GM23338 (cell line): Measurements from ENCODE around the gene FXYD6. TPM values are rescaled to one million over a fixed set of nuclear protein-coding genes. Genes with fewer than 3 reads are reported as not detected.

ENCODE experiments used
- ATAC-seq: fragments of 200-7000 bp; cut with Tn5 transposase; 3 replicates; pipeline ENCODE4 v1.9.1; 2020
- DNase-seq: peaks from one replicate; pipeline ENCODE4 v3.0.0-alpha.2; 2015; ENCODE audit warnings: low spot score
- H2AFZ ChIP-seq: fragments of 200-600 bp; sonication (generic); 2 replicates; pipeline ENCODE4 v1.8.0; 2016; ENCODE audit warnings: antibody characterized with exemption, mild to moderate bottlenecking, moderate library complexity
- H3F3A ChIP-seq: fragments of 200-600 bp; sonication (generic); replicated peaks from 2 replicates; pipeline ENCODE4 v1.8.0; 2017; ENCODE audit warnings: antibody characterized with exemption, mixed run types, low read depth
- H3K27ac ChIP-seq: fragments of 200-600 bp; sonication (generic); 2 replicates; pipeline ENCODE4 v1.6.1; 2016; ENCODE audit warnings: low read depth
- H3K27me3 ChIP-seq: fragments of 200-600 bp; sonication (generic); 2 replicates; pipeline ENCODE4 v1.8.0; 2016; ENCODE audit warnings: mild to moderate bottlenecking, mixed run types, moderate library complexity; ENCODE audit not compliant: insufficient read depth
- H3K36me3 ChIP-seq: fragments of 200-600 bp; sonication (generic); 2 replicates; pipeline ENCODE4 v1.8.0; 2016; ENCODE audit warnings: mild to moderate bottlenecking; ENCODE audit not compliant: insufficient read depth
- H3K4me1 ChIP-seq: fragments of 200-600 bp; sonication (generic); 2 replicates; pipeline ENCODE4 v1.8.0; 2016; ENCODE audit warnings: mild to moderate bottlenecking, moderate library complexity; ENCODE audit not compliant: insufficient read depth
- H3K4me2 ChIP-seq: fragments of 200-600 bp; sonication (generic); 2 replicates; pipeline ENCODE4 v1.7.1; 2017; ENCODE audit warnings: mixed run types
- H3K4me3 ChIP-seq: fragments of 200-600 bp; sonication (generic); 2 replicates; pipeline ENCODE4 v1.6.1; 2016; ENCODE audit warnings: mixed run types
- H3K79me2 ChIP-seq: fragments of 200-600 bp; sonication (generic); replicated peaks from 2 replicates; pipeline ENCODE4 v1.8.0; 2017; ENCODE audit warnings: mild to moderate bottlenecking; ENCODE audit not compliant: insufficient read depth
- H3K9me2 ChIP-seq: fragments of 200-600 bp; sonication (generic); 2 replicates; pipeline ENCODE4 v1.8.0; 2017; ENCODE audit not compliant: insufficient read depth
- H4K20me1 ChIP-seq: fragments of 200-600 bp; sonication (generic); replicated peaks from 2 replicates; pipeline ENCODE4 v1.8.0; 2017; ENCODE audit warnings: mild to moderate bottlenecking; ENCODE audit not compliant: insufficient read depth
- H3K27ac Mint-ChIP-seq: 2 replicates; pipeline ENCODE4 v1.8.0; 2020; ENCODE audit warnings: inconsistent platforms, mild to moderate bottlenecking, moderate library complexity, mixed read lengths
- H3K27me3 Mint-ChIP-seq: 3 replicates; pipeline ENCODE4 v1.8.0; 2022; ENCODE audit warnings: low read depth, mild to moderate bottlenecking, moderate library complexity, mixed read lengths, inconsistent platforms; ENCODE audit not compliant: insufficient read depth, poor library complexity
- H3K36me3 Mint-ChIP-seq: 3 replicates; pipeline ENCODE4 v1.8.0; 2021; ENCODE audit warnings: low read depth, mild to moderate bottlenecking, inconsistent platforms, moderate library complexity, mixed read lengths
- H3K4me1 Mint-ChIP-seq: 3 replicates; pipeline ENCODE4 v1.8.0; 2020; ENCODE audit warnings: mild to moderate bottlenecking, inconsistent platforms, mixed read lengths
- H3K4me3 Mint-ChIP-seq: 3 replicates; pipeline ENCODE4 v1.8.0; 2021; ENCODE audit warnings: moderate library complexity, mild to moderate bottlenecking, inconsistent platforms, mixed read lengths
- H3K9me3 Mint-ChIP-seq: 3 replicates; pipeline ENCODE4 v1.8.0; 2020; ENCODE audit warnings: moderate library complexity, mild to moderate bottlenecking, inconsistent platforms, mixed read lengths
- CREB1 ChIP-seq: fragments of 250-450 bp; sonication (Bioruptor Pico); IDR thresholded peaks from 2 replicates; pipeline ENCODE4 v1.5.0; 2020; ENCODE audit warnings: low read depth, mild to moderate bottlenecking, moderate library complexity
- ETS1 ChIP-seq: IDR thresholded peaks from 2 replicates; pipeline ENCODE4 v1.6.1; 2016; ENCODE audit warnings: antibody characterized with exemption
- EZH2 ChIP-seq: fragments of 200-600 bp; sonication (generic); IDR thresholded peaks from one replicate; pipeline ENCODE4 v1.8.0; 2017; ENCODE audit warnings: antibody characterized with exemption, mild to moderate bottlenecking, low read depth; ENCODE audit not compliant: unreplicated experiment
- EZH2phosphoT487 ChIP-seq: fragments of 200-600 bp; sonication (generic); IDR thresholded peaks from one replicate; pipeline ENCODE4 v1.8.1; 2018; ENCODE audit warnings: antibody characterized with exemption; ENCODE audit not compliant: unreplicated experiment
- JUNB ChIP-seq: IDR thresholded peaks from one replicate; pipeline ENCODE4 v1.6.1; 2016; ENCODE audit warnings: antibody characterized with exemption; ENCODE audit not compliant: unreplicated experiment
- NANOG ChIP-seq: IDR thresholded peaks from 2 replicates; pipeline ENCODE4 v1.6.1; 2016; ENCODE audit warnings: antibody characterized with exemption, borderline replicate concordance
- POLR2AphosphoS5 ChIP-seq: IDR thresholded peaks from 2 replicates; pipeline ENCODE4 v1.6.1; 2016; ENCODE audit warnings: antibody characterized with exemption, low read depth
- STAT1 ChIP-seq: IDR thresholded peaks from one replicate; pipeline ENCODE4 v1.6.1; 2016; ENCODE audit warnings: antibody characterized with exemption; ENCODE audit not compliant: unreplicated experiment
- ZNF114 ChIP-seq: fragments of 250-450 bp; sonication (Bioruptor Pico); IDR thresholded peaks from 2 replicates; pipeline ENCODE4 v1.5.0; 2020; ENCODE audit warnings: mild to moderate bottlenecking, moderate library complexity
- ZNF331 ChIP-seq: fragments of 250-450 bp; sonication (Bioruptor Pico); IDR thresholded peaks from 2 replicates; pipeline ENCODE4 v1.5.0; 2020; ENCODE audit warnings: low read depth, mild to moderate bottlenecking, moderate library complexity
- ZNF462 ChIP-seq: fragments of 250-450 bp; sonication (Bioruptor Pico); IDR thresholded peaks from 2 replicates; pipeline ENCODE4 v1.5.0; 2020; ENCODE audit warnings: mild to moderate bottlenecking, moderate library complexity
- polyA plus RNA-seq: library from polyadenylated mRNA; unstranded; fragments of >200 nt; fragmentation: Nextera tagmentation; extraction: Ambion mirVana; gene quantifications from 2 replicates; pipeline ENCODE4 v1.2.1, GENCODE V29; 2016
- total RNA-seq: library from RNA; depleted of rRNA; stranded (reverse); fragments of >200 nt; shearing (Covaris generic); gene quantifications from 2 replicates; pipeline ENCODE4 v1.2.3, GENCODE V29; 2014
- TF ChIP-seq, protein P1 (sequence below): IDR thresholded peaks from one replicate; pipeline ENCODE4 v1.6.1; 2018; ENCODE audit warnings: antibody characterized with exemption; ENCODE audit not compliant: unreplicated experiment
- TF ChIP-seq, protein P2 (sequence below), 2 experiments: fragments of 200-600 bp in 1 of 2; sonication (generic) in 1 of 2; conservative IDR thresholded peaks; 2 replicates each; pipeline versions ENCODE4 v1.5.1 to v1.6.1; 2016 to 2017; ENCODE audit warnings: antibody characterized with exemption in 2 of 2, low read depth in 2 of 2, mild to moderate bottlenecking in 2 of 2, moderate library complexity in 1 of 2

The FXYD6 gene
- total and polyA plus RNA-seq, 2 experiments from 2014 or later: 26.2 to 30.7 TPM

- TF ChIP-seq NANOG (no peak), ZNF114 (CRISPR knock-in tag) (no peak), POLR2AphosphoS5 (no peak), CREB1 (CRISPR knock-in tag) (no peak), JUNB (no peak), ZNF462 (CRISPR knock-in tag) (no peak), ZNF331 (CRISPR knock-in tag) (no peak), ETS1 (no peak), STAT1 (no peak), EZH2 (no peak), EZH2phosphoT487 (no peak)
- TF ChIP-seq, protein P1, sequence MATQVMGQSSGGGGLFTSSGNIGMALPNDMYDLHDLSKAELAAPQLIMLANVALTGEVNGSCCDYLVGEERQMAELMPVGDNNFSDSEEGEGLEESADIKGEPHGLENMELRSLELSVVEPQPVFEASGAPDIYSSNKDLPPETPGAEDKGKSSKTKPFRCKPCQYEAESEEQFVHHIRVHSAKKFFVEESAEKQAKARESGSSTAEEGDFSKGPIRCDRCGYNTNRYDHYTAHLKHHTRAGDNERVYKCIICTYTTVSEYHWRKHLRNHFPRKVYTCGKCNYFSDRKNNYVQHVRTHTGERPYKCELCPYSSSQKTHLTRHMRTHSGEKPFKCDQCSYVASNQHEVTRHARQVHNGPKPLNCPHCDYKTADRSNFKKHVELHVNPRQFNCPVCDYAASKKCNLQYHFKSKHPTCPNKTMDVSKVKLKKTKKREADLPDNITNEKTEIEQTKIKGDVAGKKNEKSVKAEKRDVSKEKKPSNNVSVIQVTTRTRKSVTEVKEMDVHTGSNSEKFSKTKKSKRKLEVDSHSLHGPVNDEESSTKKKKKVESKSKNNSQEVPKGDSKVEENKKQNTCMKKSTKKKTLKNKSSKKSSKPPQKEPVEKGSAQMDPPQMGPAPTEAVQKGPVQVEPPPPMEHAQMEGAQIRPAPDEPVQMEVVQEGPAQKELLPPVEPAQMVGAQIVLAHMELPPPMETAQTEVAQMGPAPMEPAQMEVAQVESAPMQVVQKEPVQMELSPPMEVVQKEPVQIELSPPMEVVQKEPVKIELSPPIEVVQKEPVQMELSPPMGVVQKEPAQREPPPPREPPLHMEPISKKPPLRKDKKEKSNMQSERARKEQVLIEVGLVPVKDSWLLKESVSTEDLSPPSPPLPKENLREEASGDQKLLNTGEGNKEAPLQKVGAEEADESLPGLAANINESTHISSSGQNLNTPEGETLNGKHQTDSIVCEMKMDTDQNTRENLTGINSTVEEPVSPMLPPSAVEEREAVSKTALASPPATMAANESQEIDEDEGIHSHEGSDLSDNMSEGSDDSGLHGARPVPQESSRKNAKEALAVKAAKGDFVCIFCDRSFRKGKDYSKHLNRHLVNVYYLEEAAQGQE: no peak
- TF ChIP-seq, protein P2, sequence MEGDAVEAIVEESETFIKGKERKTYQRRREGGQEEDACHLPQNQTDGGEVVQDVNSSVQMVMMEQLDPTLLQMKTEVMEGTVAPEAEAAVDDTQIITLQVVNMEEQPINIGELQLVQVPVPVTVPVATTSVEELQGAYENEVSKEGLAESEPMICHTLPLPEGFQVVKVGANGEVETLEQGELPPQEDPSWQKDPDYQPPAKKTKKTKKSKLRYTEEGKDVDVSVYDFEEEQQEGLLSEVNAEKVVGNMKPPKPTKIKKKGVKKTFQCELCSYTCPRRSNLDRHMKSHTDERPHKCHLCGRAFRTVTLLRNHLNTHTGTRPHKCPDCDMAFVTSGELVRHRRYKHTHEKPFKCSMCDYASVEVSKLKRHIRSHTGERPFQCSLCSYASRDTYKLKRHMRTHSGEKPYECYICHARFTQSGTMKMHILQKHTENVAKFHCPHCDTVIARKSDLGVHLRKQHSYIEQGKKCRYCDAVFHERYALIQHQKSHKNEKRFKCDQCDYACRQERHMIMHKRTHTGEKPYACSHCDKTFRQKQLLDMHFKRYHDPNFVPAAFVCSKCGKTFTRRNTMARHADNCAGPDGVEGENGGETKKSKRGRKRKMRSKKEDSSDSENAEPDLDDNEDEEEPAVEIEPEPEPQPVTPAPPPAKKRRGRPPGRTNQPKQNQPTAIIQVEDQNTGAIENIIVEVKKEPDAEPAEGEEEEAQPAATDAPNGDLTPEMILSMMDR (conservative IDR thresholded peaks at IDR 0.05; ENCODE audit: low read depth in 2 of 2): no peak
- Histone ChIP-seq H3K4me1 (no peaks in the 10 kb centered on the region), H3K4me3 (no peak overlapping the region), H2AFZ (no peak overlapping the region), H3K27ac (no peak overlapping the region), H3K9me2 (no peaks in the 10 kb centered on the region), H3K79me2 (no peaks in the 10 kb centered on the region), H3K27me3 (no peaks in the 10 kb centered on the region), H3F3A (no peaks in the 10 kb centered on the region), H3K36me3 (no peaks in the 10 kb centered on the region), H3K4me2 (no peak overlapping the region), H4K20me1 (no peaks in the 10 kb centered on the region; the same call in 1 of the 2 replicates)
- ATAC-seq (no peak), DNase-seq (no peak)
- peaks cover 23% of the 10 kb centered on the region for H3K4me1 Mint-ChIP-seq
- H3K4me3 Mint-ChIP-seq: no peak overlapping the region
- H3K27ac Mint-ChIP-seq: no peak overlapping the region
- H3K9me3 Mint-ChIP-seq: peaks cover 9% of the 10 kb centered on the region; the same call in 2 of the 3 replicates
- H3K27me3 Mint-ChIP-seq: peaks cover 3% of the 10 kb centered on the region
- peaks cover 13% of the 10 kb centered on the region for H3K36me3 Mint-ChIP-seq
These were observed 24.1 kb downstream of the FXYD6 start for GRCh38 chr11:117852309-117852708.
